ENCODE measurements around the gene RBM44.
"Not testable (repeated sequence)": the region's sequence is repeated elsewhere in the genome, so short reads cannot be mapped to it uniquely, and the experiment has no call there.

Gene RBM44

GRCh38 chr2:237762291-237763182, 36.0 kb upstream of the RBM44 start:
- peaks cover 54% of the 10 kb centered on the region for H3K36me3 ChIP-seq (ENCODE audit: insufficient read depth, low read length)
- not testable (repeated sequence) for H3K27me3 ChIP-seq (ENCODE audit: control insufficient read depth, insufficient read depth, low read length); H3K9ac ChIP-seq (ENCODE audit: low read depth, low read length); H3K9me3 ChIP-seq (replicated peaks; ENCODE audit: low read length); H3K4me2 ChIP-seq (ENCODE audit: low read length); H3K4me3 ChIP-seq (ENCODE audit: low read length)
- H3K4me1 ChIP-seq (ENCODE audit: control insufficient read depth, insufficient read depth, low read length): peaks cover 11% of the 10 kb centered on the region

GRCh38 chr2:237763812-237764211, 34.8 kb upstream of the RBM44 start:
- Histone ChIP-seq H3K9ac (ENCODE audit: low read depth, low read length) (no peak overlapping the region), H3K4me1 (ENCODE audit: control insufficient read depth, insufficient read depth, low read length) (peaks cover 11% of the 10 kb centered on the region), H3K36me3 (ENCODE audit: insufficient read depth, low read length) (peaks cover 47% of the 10 kb centered on the region), H3K4me3 (ENCODE audit: low read length) (no peak overlapping the region), H3K27me3 (ENCODE audit: control insufficient read depth, insufficient read depth, low read length) (no peaks in the 10 kb centered on the region), H3K9me3 (replicated peaks; ENCODE audit: low read length) (no peaks in the 10 kb centered on the region), H3K4me2 (ENCODE audit: low read length) (no peak overlapping the region)

- Histone ChIP-seq H3K36me3 (ENCODE audit: insufficient read depth, low read length) (peaks cover 45% of the 10 kb centered on the region), H3K4me1 (ENCODE audit: control insufficient read depth, insufficient read depth, low read length) (peaks cover 11% of the 10 kb centered on the region)
- not testable (repeated sequence) for H3K4me2 ChIP-seq (ENCODE audit: low read length); H3K27me3 ChIP-seq (ENCODE audit: control insufficient read depth, insufficient read depth, low read length); H3K9me3 ChIP-seq (replicated peaks; ENCODE audit: low read length); H3K9ac ChIP-seq (ENCODE audit: low read depth, low read length); H3K4me3 ChIP-seq (ENCODE audit: low read length)
Observed at GRCh38 chr2:237765122-237765521, 33.5 kb upstream of the RBM44 start.

- Histone ChIP-seq H3K9ac (ENCODE audit: low read depth, low read length) (no peak overlapping the region), H3K9me3 (replicated peaks; ENCODE audit: low read length) (no peaks in the 10 kb centered on the region), H3K27me3 (ENCODE audit: control insufficient read depth, insufficient read depth, low read length) (no peaks in the 10 kb centered on the region), H3K4me1 (ENCODE audit: control insufficient read depth, insufficient read depth, low read length) (peaks cover 11% of the 10 kb centered on the region), H3K36me3 (ENCODE audit: insufficient read depth, low read length) (peaks cover 43% of the 10 kb centered on the region), H3K4me2 (ENCODE audit: low read length) (no peak overlapping the region), H3K4me3 (ENCODE audit: low read length) (no peak overlapping the region)
Observed at GRCh38 chr2:237765875-237766274, 32.7 kb upstream of the RBM44 start.

GRCh38 chr2:237766340-237766739, 32.2 kb upstream of the RBM44 start:
- H3K36me3 ChIP-seq (ENCODE audit: insufficient read depth, low read length): peaks cover 42% of the 10 kb centered on the region

GRCh38 chr2:237772513-237772912, 26.1 kb upstream of the RBM44 start:
- Histone ChIP-seq H3K9ac (ENCODE audit: low read depth, low read length) (no peak overlapping the region), H3K4me3 (ENCODE audit: low read length) (no peak overlapping the region), H3K4me1 (ENCODE audit: control insufficient read depth, insufficient read depth, low read length) (no peaks in the 10 kb centered on the region), H3K4me2 (ENCODE audit: low read length) (no peak overlapping the region), H3K9me3 (replicated peaks; ENCODE audit: low read length) (no peaks in the 10 kb centered on the region), H3K36me3 (ENCODE audit: insufficient read depth, low read length) (peaks cover 50% of the 10 kb centered on the region), H3K27me3 (ENCODE audit: control insufficient read depth, insufficient read depth, low read length) (no peaks in the 10 kb centered on the region)

More at GRCh38 chr2:237766340-237766739, 32.2 kb upstream of the RBM44 start:
- Histone ChIP-seq H3K4me1 (ENCODE audit: control insufficient read depth, insufficient read depth, low read length) (peaks cover 11% of the 10 kb centered on the region), H3K4me2 (ENCODE audit: low read length) (no peak overlapping the region), H3K9me3 (replicated peaks; ENCODE audit: low read length) (no peaks in the 10 kb centered on the region), H3K27me3 (ENCODE audit: control insufficient read depth, insufficient read depth, low read length) (no peaks in the 10 kb centered on the region), H3K9ac (ENCODE audit: low read depth, low read length) (no peak overlapping the region), H3K4me3 (ENCODE audit: low read length) (no peak overlapping the region)

GRCh38 chr2:237773826-237774225, 24.8 kb upstream of the RBM44 start:
- Histone ChIP-seq H3K27me3 (ENCODE audit: control insufficient read depth, insufficient read depth, low read length) (no peaks in the 10 kb centered on the region), H3K9me3 (replicated peaks; ENCODE audit: low read length) (no peaks in the 10 kb centered on the region), H3K4me1 (ENCODE audit: control insufficient read depth, insufficient read depth, low read length) (no peaks in the 10 kb centered on the region), H3K4me2 (ENCODE audit: low read length) (no peak overlapping the region), H3K9ac (ENCODE audit: low read depth, low read length) (no peak overlapping the region), H3K4me3 (ENCODE audit: low read length) (no peak overlapping the region), H3K36me3 (ENCODE audit: insufficient read depth, low read length) (peaks cover 59% of the 10 kb centered on the region)

GRCh38 chr2:237774811-237775553, 23.6 kb upstream of the RBM44 start:
- Histone ChIP-seq H3K27me3 (ENCODE audit: control insufficient read depth, insufficient read depth, low read length) (no peaks in the 10 kb centered on the region), H3K4me2 (ENCODE audit: low read length) (no peak overlapping the region), H3K9ac (ENCODE audit: low read depth, low read length) (no peak overlapping the region), H3K9me3 (replicated peaks; ENCODE audit: low read length) (no peaks in the 10 kb centered on the region), H3K4me3 (ENCODE audit: low read length) (no peak overlapping the region), H3K36me3 (ENCODE audit: insufficient read depth, low read length) (peaks cover 62% of the 10 kb centered on the region), H3K4me1 (ENCODE audit: control insufficient read depth, insufficient read depth, low read length) (no peaks in the 10 kb centered on the region)

GRCh38 chr2:237779521-237779920, 19.1 kb upstream of the RBM44 start:
- peaks cover 62% of the 10 kb centered on the region for H3K36me3 ChIP-seq (ENCODE audit: insufficient read depth, low read length)
- H3K4me3 ChIP-seq (ENCODE audit: low read length): no peak overlapping the region
- H3K4me2 ChIP-seq (ENCODE audit: low read length): no peak overlapping the region
- H3K9me3 ChIP-seq (replicated peaks; ENCODE audit: low read length): no peaks in the 10 kb centered on the region
- no peaks in the 10 kb centered on the region for H3K27me3 ChIP-seq (ENCODE audit: control insufficient read depth, insufficient read depth, low read length)
- H3K4me1 ChIP-seq (ENCODE audit: control insufficient read depth, insufficient read depth, low read length): no peaks in the 10 kb centered on the region
- H3K9ac ChIP-seq (ENCODE audit: low read depth, low read length): no peak overlapping the region

GRCh38 chr2:237782181-237782580, 16.4 kb upstream of the RBM44 start:
- Histone ChIP-seq H3K4me2 (ENCODE audit: low read length) (no peak overlapping the region), H3K9me3 (replicated peaks; ENCODE audit: low read length) (peaks cover 8% of the 10 kb centered on the region), H3K4me3 (ENCODE audit: low read length) (no peak overlapping the region), H3K4me1 (ENCODE audit: control insufficient read depth, insufficient read depth, low read length) (no peaks in the 10 kb centered on the region), H3K27me3 (ENCODE audit: control insufficient read depth, insufficient read depth, low read length) (no peaks in the 10 kb centered on the region), H3K36me3 (ENCODE audit: insufficient read depth, low read length) (peaks cover 61% of the 10 kb centered on the region), H3K9ac (ENCODE audit: low read depth, low read length) (no peak overlapping the region)

GRCh38 chr2:237783678-237784077, 14.9 kb upstream of the RBM44 start:
- not testable (repeated sequence) for H3K27me3 ChIP-seq (ENCODE audit: control insufficient read depth, insufficient read depth, low read length); H3K4me2 ChIP-seq (ENCODE audit: low read length); H3K4me3 ChIP-seq (ENCODE audit: low read length); H3K9ac ChIP-seq (ENCODE audit: low read depth, low read length); H3K9me3 ChIP-seq (replicated peaks; ENCODE audit: low read length); H3K4me1 ChIP-seq (ENCODE audit: control insufficient read depth, insufficient read depth, low read length)
- peaks cover 50% of the 10 kb centered on the region for H3K36me3 ChIP-seq (ENCODE audit: insufficient read depth, low read length)
